GM23338 (cell line): Measurements from ENCODE around the gene PAK1IP1.

Experiments
- CREB1 ChIP-seq: fragments of 250-450 bp; sonication (Bioruptor Pico); IDR thresholded peaks from 2 replicates; pipeline ENCODE4 v1.5.0; 2020; ENCODE audit warnings: low read depth, mild to moderate bottlenecking, moderate library complexity
- EZH2 ChIP-seq: fragments of 200-600 bp; sonication (generic); IDR thresholded peaks from one replicate; pipeline ENCODE4 v1.8.0; 2017; ENCODE audit warnings: antibody characterized with exemption, mild to moderate bottlenecking, low read depth; ENCODE audit not compliant: unreplicated experiment
- EZH2phosphoT487 ChIP-seq: fragments of 200-600 bp; sonication (generic); IDR thresholded peaks from one replicate; pipeline ENCODE4 v1.8.1; 2018; ENCODE audit warnings: antibody characterized with exemption; ENCODE audit not compliant: unreplicated experiment
- JUNB ChIP-seq: IDR thresholded peaks from one replicate; pipeline ENCODE4 v1.6.1; 2016; ENCODE audit warnings: antibody characterized with exemption; ENCODE audit not compliant: unreplicated experiment
- NANOG ChIP-seq: IDR thresholded peaks from 2 replicates; pipeline ENCODE4 v1.6.1; 2016; ENCODE audit warnings: antibody characterized with exemption, borderline replicate concordance
- POLR2AphosphoS5 ChIP-seq: IDR thresholded peaks from 2 replicates; pipeline ENCODE4 v1.6.1; 2016; ENCODE audit warnings: antibody characterized with exemption, low read depth
- STAT1 ChIP-seq: IDR thresholded peaks from one replicate; pipeline ENCODE4 v1.6.1; 2016; ENCODE audit warnings: antibody characterized with exemption; ENCODE audit not compliant: unreplicated experiment
- ZNF114 ChIP-seq: fragments of 250-450 bp; sonication (Bioruptor Pico); IDR thresholded peaks from 2 replicates; pipeline ENCODE4 v1.5.0; 2020; ENCODE audit warnings: mild to moderate bottlenecking, moderate library complexity
- ZNF331 ChIP-seq: fragments of 250-450 bp; sonication (Bioruptor Pico); IDR thresholded peaks from 2 replicates; pipeline ENCODE4 v1.5.0; 2020; ENCODE audit warnings: low read depth, mild to moderate bottlenecking, moderate library complexity
- TF ChIP-seq, protein P1 (sequence below), 2 experiments: fragments of 200-600 bp in 1 of 2; sonication (generic) in 1 of 2; conservative IDR thresholded peaks; 2 replicates each; pipeline versions ENCODE4 v1.5.1 to v1.6.1; 2016 to 2017; ENCODE audit warnings: antibody characterized with exemption in 2 of 2, low read depth in 2 of 2, mild to moderate bottlenecking in 2 of 2, moderate library complexity in 1 of 2
- TF ChIP-seq, protein P2 (sequence below): IDR thresholded peaks from one replicate; pipeline ENCODE4 v1.6.1; 2018; ENCODE audit warnings: antibody characterized with exemption; ENCODE audit not compliant: unreplicated experiment
- TF ChIP-seq, protein P3 (sequence below): IDR thresholded peaks from 2 replicates; pipeline ENCODE4 v1.6.1; 2016; ENCODE audit warnings: antibody characterized with exemption
- TF ChIP-seq, protein P4 (sequence below): fragments of 250-450 bp; sonication (Bioruptor Pico); IDR thresholded peaks from 2 replicates; pipeline ENCODE4 v1.5.0; 2020; ENCODE audit warnings: mild to moderate bottlenecking, moderate library complexity

DNA sequence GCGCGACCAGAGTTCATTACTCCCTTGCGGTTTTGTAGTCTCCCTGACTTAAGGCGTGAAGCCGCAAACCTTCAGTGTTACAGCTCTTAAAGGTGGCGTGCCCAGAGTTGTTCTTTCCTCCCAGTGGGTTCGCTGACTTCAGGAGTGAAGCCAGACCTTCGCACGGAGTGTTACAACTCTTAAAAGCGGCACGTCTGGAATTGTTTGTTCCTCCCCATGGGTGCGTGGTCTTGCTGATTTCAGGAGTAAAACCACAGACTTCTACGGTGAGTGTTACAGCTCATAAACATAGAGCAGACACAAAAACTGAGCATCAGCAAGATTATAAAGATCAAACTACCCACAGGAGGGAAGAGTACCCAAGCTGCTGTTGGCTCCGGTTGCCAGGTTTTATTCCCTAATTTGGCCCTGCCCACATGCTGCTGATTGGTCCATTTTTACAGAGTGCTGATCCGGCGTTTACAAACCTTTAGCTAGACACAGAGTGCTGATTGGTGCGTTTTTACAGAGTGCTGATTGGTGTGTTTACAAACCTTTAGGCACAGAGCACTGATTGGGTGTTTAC, 38.5 kb downstream of the PAK1IP1 start:
- TF ChIP-seq, protein P1, sequence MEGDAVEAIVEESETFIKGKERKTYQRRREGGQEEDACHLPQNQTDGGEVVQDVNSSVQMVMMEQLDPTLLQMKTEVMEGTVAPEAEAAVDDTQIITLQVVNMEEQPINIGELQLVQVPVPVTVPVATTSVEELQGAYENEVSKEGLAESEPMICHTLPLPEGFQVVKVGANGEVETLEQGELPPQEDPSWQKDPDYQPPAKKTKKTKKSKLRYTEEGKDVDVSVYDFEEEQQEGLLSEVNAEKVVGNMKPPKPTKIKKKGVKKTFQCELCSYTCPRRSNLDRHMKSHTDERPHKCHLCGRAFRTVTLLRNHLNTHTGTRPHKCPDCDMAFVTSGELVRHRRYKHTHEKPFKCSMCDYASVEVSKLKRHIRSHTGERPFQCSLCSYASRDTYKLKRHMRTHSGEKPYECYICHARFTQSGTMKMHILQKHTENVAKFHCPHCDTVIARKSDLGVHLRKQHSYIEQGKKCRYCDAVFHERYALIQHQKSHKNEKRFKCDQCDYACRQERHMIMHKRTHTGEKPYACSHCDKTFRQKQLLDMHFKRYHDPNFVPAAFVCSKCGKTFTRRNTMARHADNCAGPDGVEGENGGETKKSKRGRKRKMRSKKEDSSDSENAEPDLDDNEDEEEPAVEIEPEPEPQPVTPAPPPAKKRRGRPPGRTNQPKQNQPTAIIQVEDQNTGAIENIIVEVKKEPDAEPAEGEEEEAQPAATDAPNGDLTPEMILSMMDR (conservative IDR thresholded peaks at IDR 0.05; ENCODE audit: low read depth in 2 of 2), result no peak
- TF ChIP-seq CREB1 (CRISPR knock-in tag) (no peak), EZH2 (no peak), NANOG (no peak), JUNB (no peak), POLR2AphosphoS5 (no peak), EZH2phosphoT487 (no peak), STAT1 (no peak), ZNF331 (CRISPR knock-in tag) (no peak), ZNF114 (CRISPR knock-in tag) (no peak)
- TF ChIP-seq, protein P2, sequence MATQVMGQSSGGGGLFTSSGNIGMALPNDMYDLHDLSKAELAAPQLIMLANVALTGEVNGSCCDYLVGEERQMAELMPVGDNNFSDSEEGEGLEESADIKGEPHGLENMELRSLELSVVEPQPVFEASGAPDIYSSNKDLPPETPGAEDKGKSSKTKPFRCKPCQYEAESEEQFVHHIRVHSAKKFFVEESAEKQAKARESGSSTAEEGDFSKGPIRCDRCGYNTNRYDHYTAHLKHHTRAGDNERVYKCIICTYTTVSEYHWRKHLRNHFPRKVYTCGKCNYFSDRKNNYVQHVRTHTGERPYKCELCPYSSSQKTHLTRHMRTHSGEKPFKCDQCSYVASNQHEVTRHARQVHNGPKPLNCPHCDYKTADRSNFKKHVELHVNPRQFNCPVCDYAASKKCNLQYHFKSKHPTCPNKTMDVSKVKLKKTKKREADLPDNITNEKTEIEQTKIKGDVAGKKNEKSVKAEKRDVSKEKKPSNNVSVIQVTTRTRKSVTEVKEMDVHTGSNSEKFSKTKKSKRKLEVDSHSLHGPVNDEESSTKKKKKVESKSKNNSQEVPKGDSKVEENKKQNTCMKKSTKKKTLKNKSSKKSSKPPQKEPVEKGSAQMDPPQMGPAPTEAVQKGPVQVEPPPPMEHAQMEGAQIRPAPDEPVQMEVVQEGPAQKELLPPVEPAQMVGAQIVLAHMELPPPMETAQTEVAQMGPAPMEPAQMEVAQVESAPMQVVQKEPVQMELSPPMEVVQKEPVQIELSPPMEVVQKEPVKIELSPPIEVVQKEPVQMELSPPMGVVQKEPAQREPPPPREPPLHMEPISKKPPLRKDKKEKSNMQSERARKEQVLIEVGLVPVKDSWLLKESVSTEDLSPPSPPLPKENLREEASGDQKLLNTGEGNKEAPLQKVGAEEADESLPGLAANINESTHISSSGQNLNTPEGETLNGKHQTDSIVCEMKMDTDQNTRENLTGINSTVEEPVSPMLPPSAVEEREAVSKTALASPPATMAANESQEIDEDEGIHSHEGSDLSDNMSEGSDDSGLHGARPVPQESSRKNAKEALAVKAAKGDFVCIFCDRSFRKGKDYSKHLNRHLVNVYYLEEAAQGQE, result no peak
- TF ChIP-seq, protein P3, sequence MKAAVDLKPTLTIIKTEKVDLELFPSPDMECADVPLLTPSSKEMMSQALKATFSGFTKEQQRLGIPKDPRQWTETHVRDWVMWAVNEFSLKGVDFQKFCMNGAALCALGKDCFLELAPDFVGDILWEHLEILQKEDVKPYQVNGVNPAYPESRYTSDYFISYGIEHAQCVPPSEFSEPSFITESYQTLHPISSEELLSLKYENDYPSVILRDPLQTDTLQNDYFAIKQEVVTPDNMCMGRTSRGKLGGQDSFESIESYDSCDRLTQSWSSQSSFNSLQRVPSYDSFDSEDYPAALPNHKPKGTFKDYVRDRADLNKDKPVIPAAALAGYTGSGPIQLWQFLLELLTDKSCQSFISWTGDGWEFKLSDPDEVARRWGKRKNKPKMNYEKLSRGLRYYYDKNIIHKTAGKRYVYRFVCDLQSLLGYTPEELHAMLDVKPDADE, result no peak
- TF ChIP-seq, protein P4, sequence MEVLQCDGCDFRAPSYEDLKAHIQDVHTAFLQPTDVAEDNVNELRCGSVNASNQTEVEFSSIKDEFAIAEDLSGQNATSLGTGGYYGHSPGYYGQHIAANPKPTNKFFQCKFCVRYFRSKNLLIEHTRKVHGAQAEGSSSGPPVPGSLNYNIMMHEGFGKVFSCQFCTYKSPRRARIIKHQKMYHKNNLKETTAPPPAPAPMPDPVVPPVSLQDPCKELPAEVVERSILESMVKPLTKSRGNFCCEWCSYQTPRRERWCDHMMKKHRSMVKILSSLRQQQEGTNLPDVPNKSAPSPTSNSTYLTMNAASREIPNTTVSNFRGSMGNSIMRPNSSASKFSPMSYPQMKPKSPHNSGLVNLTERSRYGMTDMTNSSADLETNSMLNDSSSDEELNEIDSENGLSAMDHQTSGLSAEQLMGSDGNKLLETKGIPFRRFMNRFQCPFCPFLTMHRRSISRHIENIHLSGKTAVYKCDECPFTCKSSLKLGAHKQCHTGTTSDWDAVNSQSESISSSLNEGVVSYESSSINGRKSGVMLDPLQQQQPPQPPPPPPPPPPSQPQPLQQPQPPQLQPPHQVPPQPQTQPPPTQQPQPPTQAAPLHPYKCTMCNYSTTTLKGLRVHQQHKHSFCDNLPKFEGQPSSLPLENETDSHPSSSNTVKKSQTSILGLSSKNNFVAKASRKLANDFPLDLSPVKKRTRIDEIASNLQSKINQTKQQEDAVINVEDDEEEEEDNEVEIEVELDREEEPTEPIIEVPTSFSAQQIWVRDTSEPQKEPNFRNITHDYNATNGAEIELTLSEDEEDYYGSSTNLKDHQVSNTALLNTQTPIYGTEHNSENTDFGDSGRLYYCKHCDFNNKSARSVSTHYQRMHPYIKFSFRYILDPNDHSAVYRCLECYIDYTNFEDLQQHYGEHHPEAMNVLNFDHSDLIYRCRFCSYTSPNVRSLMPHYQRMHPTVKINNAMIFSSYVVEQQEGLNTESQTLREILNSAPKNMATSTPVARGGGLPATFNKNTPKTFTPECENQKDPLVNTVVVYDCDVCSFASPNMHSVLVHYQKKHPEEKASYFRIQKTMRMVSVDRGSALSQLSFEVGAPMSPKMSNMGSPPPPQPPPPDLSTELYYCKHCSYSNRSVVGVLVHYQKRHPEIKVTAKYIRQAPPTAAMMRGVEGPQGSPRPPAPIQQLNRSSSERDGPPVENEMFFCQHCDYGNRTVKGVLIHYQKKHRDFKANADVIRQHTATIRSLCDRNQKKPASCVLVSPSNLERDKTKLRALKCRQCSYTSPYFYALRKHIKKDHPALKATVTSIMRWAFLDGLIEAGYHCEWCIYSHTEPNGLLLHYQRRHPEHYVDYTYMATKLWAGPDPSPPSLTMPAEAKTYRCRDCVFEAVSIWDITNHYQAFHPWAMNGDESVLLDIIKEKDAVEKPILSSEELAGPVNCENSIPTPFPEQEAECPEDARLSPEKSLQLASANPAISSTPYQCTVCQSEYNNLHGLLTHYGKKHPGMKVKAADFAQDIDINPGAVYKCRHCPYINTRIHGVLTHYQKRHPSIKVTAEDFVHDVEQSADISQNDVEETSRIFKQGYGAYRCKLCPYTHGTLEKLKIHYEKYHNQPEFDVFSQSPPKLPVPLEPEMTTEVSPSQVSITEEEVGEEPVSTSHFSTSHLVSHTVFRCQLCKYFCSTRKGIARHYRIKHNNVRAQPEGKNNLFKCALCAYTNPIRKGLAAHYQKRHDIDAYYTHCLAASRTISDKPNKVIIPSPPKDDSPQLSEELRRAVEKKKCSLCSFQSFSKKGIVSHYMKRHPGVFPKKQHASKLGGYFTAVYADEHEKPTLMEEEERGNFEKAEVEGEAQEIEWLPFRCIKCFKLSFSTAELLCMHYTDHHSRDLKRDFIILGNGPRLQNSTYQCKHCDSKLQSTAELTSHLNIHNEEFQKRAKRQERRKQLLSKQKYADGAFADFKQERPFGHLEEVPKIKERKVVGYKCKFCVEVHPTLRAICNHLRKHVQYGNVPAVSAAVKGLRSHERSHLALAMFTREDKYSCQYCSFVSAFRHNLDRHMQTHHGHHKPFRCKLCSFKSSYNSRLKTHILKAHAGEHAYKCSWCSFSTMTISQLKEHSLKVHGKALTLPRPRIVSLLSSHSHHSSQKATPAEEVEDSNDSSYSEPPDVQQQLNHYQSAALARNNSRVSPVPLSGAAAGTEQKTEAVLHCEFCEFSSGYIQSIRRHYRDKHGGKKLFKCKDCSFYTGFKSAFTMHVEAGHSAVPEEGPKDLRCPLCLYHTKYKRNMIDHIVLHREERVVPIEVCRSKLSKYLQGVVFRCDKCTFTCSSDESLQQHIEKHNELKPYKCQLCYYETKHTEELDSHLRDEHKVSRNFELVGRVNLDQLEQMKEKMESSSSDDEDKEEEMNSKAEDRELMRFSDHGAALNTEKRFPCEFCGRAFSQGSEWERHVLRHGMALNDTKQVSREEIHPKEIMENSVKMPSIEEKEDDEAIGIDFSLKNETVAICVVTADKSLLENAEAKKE (CRISPR knock-in tag), result no peak
